ENCODE results near the gene VWA2. TPM values are rescaled to one million over a fixed set of nuclear protein-coding genes. Genes with fewer than 3 reads are reported as not detected.

Gene VWA2
- total and polyA plus RNA-seq, 2 of the 4 experiments (the other 2 are of a cell fraction) = not detected

GRCh38 chr10:114242235-114242634, 3.2 kb downstream of the VWA2 start:
- Histone ChIP-seq H2BK120ac (ENCODE audit: low read depth, low read length) (no peak overlapping the region), H4K5ac (ENCODE audit: low read depth, low read length) (no peak overlapping the region), H2AK5ac (ENCODE audit: low read depth, low read length) (no peak overlapping the region), H2BK15ac (ENCODE audit: low read depth, low read length) (no peak overlapping the region), H3K9ac (ENCODE audit: low read depth, low read length) (no peak overlapping the region), H3K4me3 (ENCODE audit: insufficient read depth, low read depth, low read length) (no peak overlapping the region), H3K27ac (ENCODE audit: insufficient read depth, low read length) (no peak overlapping the region), H3K4me1 (ENCODE audit: control insufficient read depth, insufficient read depth, low read length) (no peaks in the 10 kb centered on the region), H2BK20ac (ENCODE audit: low read depth, low read length) (no peak overlapping the region), H2BK5ac (ENCODE audit: low read depth, low read length, poor library complexity, severe bottlenecking) (no peak overlapping the region), H4K8ac (ENCODE audit: low read depth in 2 of 2, low read length in 2 of 2) (no peak overlapping the region), H3K36me3 (ENCODE audit: control insufficient read depth, insufficient read depth, low read length) (no peaks in the 10 kb centered on the region), H4K20me1 (ENCODE audit: insufficient read depth, low read length) (no peaks in the 10 kb centered on the region), H3K23ac (ENCODE audit: low read depth, low read length) (no peak overlapping the region), H3K4me2 (ENCODE audit: low read depth, low read length) (no peak overlapping the region), H4K91ac (ENCODE audit: insufficient read depth, low read depth, low read length) (no peak overlapping the region), H3K18ac (ENCODE audit: low read depth, low read length) (no peak overlapping the region), H3K79me1 (ENCODE audit: low read depth in 1 of 2, low read length in 2 of 2) (no peaks in the 10 kb centered on the region), H3K27me3 (ENCODE audit: control insufficient read depth, insufficient read depth, low read length) (peaks cover 72% of the 10 kb centered on the region), H3K56ac (ENCODE audit: extremely low read depth, insufficient read depth, low read length) (no peak overlapping the region), H3K14ac (replicated peaks; ENCODE audit: low read depth, low read length) (no peak overlapping the region), H3K4ac (ENCODE audit: low read depth, low read length) (no peak overlapping the region), H2AFZ (replicated peaks; ENCODE audit: low read length, poor library complexity) (peak overlapping the region; percentile 43), H3K9me1 (ENCODE audit: insufficient read depth, low read length) (no peaks in the 10 kb centered on the region), H3K9me3 (ENCODE audit: control insufficient read depth, insufficient read depth, low read length) (peaks cover 2% of the 10 kb centered on the region; the same call in 1 of the 2 replicates), H2AK9ac (replicated peaks; ENCODE audit: low read depth, low read length, poor library complexity) (no peak overlapping the region)
- POLR2A ChIA-PET (ENCODE audit: unreplicated experiment) = no interaction called here
- BruUV-seq (replicated peaks) = no TSS peak
- dilution Hi-C loops (cut with HindIII; ENCODE audit: low sequenced_read_pairs, unreplicated experiment) = no loop called here
- no peak for DNase-seq
- TF ChIP-seq NFE2L2 (IDR thresholded peaks at IDR 0.05; ENCODE audit: low read depth, low read length) (no peak), MXI1 (IDR thresholded peaks at IDR 0.05; ENCODE audit: borderline replicate concordance, low read depth, low read length) (no peak), USF2 (IDR thresholded peaks at IDR 0.05; ENCODE audit: low read depth, low read length) (no peak), BHLHE40 (IDR thresholded peaks at IDR 0.05; ENCODE audit: low read depth, low read length) (no peak), CEBPB (IDR thresholded peaks at IDR 0.05; ENCODE audit: low read depth, low read length) (no peak), RAD21 (IDR thresholded peaks at IDR 0.05; ENCODE audit: low read length) (no peak), CTCF (conservative IDR thresholded peaks at IDR 0.05; ENCODE audit: low read depth, low read length) (no peak), CHD1 (IDR thresholded peaks at IDR 0.05; ENCODE audit: low read depth, low read length) (no peak), FOS (IDR thresholded peaks at IDR 0.05; ENCODE audit: low read depth, low read length) (no peak), ELK1 (IDR thresholded peaks at IDR 0.05; ENCODE audit: borderline replicate concordance, low read depth, low read length) (no peak), MAFK (IDR thresholded peaks at IDR 0.05; ENCODE audit: low read depth, low read length) (no peak), RFX5 (IDR thresholded peaks at IDR 0.05; ENCODE audit: low read depth, low read length) (no peak), RCOR1 (IDR thresholded peaks at IDR 0.05; ENCODE audit: insufficient replicate concordance, low read length) (no peak), MAZ (IDR thresholded peaks at IDR 0.05; ENCODE audit: borderline replicate concordance, low read depth, low read length) (no peak), SMC3 (IDR thresholded peaks at IDR 0.05; ENCODE audit: low read depth, low read length) (no peak), POLR2A (IDR thresholded peaks at IDR 0.05; ENCODE audit: low read depth, low read length) (no peak)
- no peak for ATAC-seq (ENCODE audit: low read depth)
- in situ Hi-C loops (cut with MboI; ENCODE audit: low sequenced_read_pairs) = no loop called here
- intact Hi-C loops (cut with micrococcal nuclease) = no loop called here
- WGBS, 2 experiments (ENCODE audit: extremely low coverage in 2 of 2, insufficient read length in 1 of 2) = 100% methylated on average over 6 of the region's 9 CpGs; no CpG with 5 or more reads in 1 of the 2 experiments
- CTCF ChIA-PET = interaction anchor here (1.5 kb wide), 1 partner anchor 13 kb away, joined by 3 read pairs; no protein-coding TSS in a partner anchor
